ENCODE data around the gene TFB1M.

Gene TFB1M

GRCh38 chr6:155291291-155291690 lies 23.0 kb downstream of the TFB1M start:
- H3K14ac ChIP-seq (ENCODE audit: low read length in 2 of 2) = no peak overlapping the region
- H4K91ac ChIP-seq (ENCODE audit: low read length) = no peak overlapping the region
- no peak overlapping the region for H2BK120ac ChIP-seq (ENCODE audit: low read depth, low read length)
- H3K23ac ChIP-seq (ENCODE audit: low read length in 2 of 2) = no peak overlapping the region
- H3K27me3 ChIP-seq (ENCODE audit: control insufficient read depth in 1 of 2, insufficient read depth in 1 of 2, low read length in 2 of 2) = no peaks in the 10 kb centered on the region
- H2AK5ac ChIP-seq (ENCODE audit: low read length, severe bottlenecking) = no peak overlapping the region
- H3K4me1 ChIP-seq (ENCODE audit: control insufficient read depth, insufficient read depth, low read depth, low read length) = peaks cover 6% of the 10 kb centered on the region
- H4K8ac ChIP-seq (ENCODE audit: low read length) = no peak overlapping the region
- no peak overlapping the region for H3K4me3 ChIP-seq (ENCODE audit: insufficient read depth in 1 of 2, low read depth in 1 of 2, low read length in 2 of 2)
- no peaks in the 10 kb centered on the region for H3K9me3 ChIP-seq (ENCODE audit: control insufficient read depth, low read length)
- H3K36me3 ChIP-seq (ENCODE audit: control insufficient read depth in 1 of 2, insufficient read depth in 2 of 2, low read depth in 1 of 2, low read length in 2 of 2) = peaks cover 5 to 33% of the 10 kb centered on the region in 2 experiments
- no peak overlapping the region for H2BK5ac ChIP-seq (ENCODE audit: low read depth, low read length, poor library complexity, severe bottlenecking)
- no peak overlapping the region for H3K27ac ChIP-seq (ENCODE audit: low read length, poor library complexity, severe bottlenecking)
- DNase-seq = no peak
- peaks cover 15% of the 10 kb centered on the region for H3K79me1 ChIP-seq (replicated peaks; ENCODE audit: low read length, poor library complexity, severe bottlenecking)
- H3K18ac ChIP-seq (ENCODE audit: low read depth in 1 of 2, low read length in 2 of 2) = no peak overlapping the region
- H2BK12ac ChIP-seq (ENCODE audit: low read length in 2 of 2) = no peak overlapping the region
- no peak overlapping the region for H2AFZ ChIP-seq (ENCODE audit: low read depth, low read length)
- H3K4me2 ChIP-seq (ENCODE audit: low read length, poor library complexity, severe bottlenecking) = no peak overlapping the region
- H3K4ac ChIP-seq (ENCODE audit: low read depth in 1 of 2, low read length in 2 of 2) = peak overlapping the region in 1 of 2 experiments; percentile 43
- H2BK15ac ChIP-seq (ENCODE audit: low read depth, poor library complexity, severe bottlenecking) = no peak overlapping the region
- no peak overlapping the region for H3K9ac ChIP-seq (ENCODE audit: low read length)
- WGBS = 69% methylated on average over 3 of the region's 3 CpGs

GRCh38 chr6:155290491-155290890 lies 23.8 kb downstream of the TFB1M start:
- WGBS = 100% methylated on average over 4 of the region's 5 CpGs
- Histone ChIP-seq H2AK5ac (ENCODE audit: low read length, severe bottlenecking) (no peak overlapping the region), H3K18ac (ENCODE audit: low read depth in 1 of 2, low read length in 2 of 2) (no peak overlapping the region), H3K23ac (ENCODE audit: low read length in 2 of 2) (no peak overlapping the region), H3K27ac (ENCODE audit: low read length, poor library complexity, severe bottlenecking) (no peak overlapping the region), H3K27me3 (ENCODE audit: control insufficient read depth in 1 of 2, insufficient read depth in 1 of 2, low read length in 2 of 2) (no peaks in the 10 kb centered on the region), H3K4me3 (ENCODE audit: insufficient read depth in 1 of 2, low read depth in 1 of 2, low read length in 2 of 2) (no peak overlapping the region), H2BK12ac (ENCODE audit: low read length in 2 of 2) (no peak overlapping the region), H3K9ac (ENCODE audit: low read length) (no peak overlapping the region), H4K8ac (ENCODE audit: low read length) (no peak overlapping the region), H3K4me2 (ENCODE audit: low read length, poor library complexity, severe bottlenecking) (no peak overlapping the region), H3K79me1 (replicated peaks; ENCODE audit: low read length, poor library complexity, severe bottlenecking) (peaks cover 15% of the 10 kb centered on the region), H3K9me3 (ENCODE audit: control insufficient read depth, low read length) (no peaks in the 10 kb centered on the region), H2BK15ac (ENCODE audit: low read depth, poor library complexity, severe bottlenecking) (no peak overlapping the region), H2BK120ac (ENCODE audit: low read depth, low read length) (no peak overlapping the region), H2AFZ (ENCODE audit: low read depth, low read length) (no peak overlapping the region), H3K4me1 (ENCODE audit: control insufficient read depth, insufficient read depth, low read depth, low read length) (peaks cover 6% of the 10 kb centered on the region), H3K36me3 (ENCODE audit: control insufficient read depth in 1 of 2, insufficient read depth in 2 of 2, low read depth in 1 of 2, low read length in 2 of 2) (peaks cover 5 to 27% of the 10 kb centered on the region in 2 experiments), H2BK5ac (ENCODE audit: low read depth, low read length, poor library complexity, severe bottlenecking) (no peak overlapping the region), H3K4ac (ENCODE audit: low read depth in 1 of 2, low read length in 2 of 2) (no peak overlapping the region), H3K14ac (ENCODE audit: low read length in 2 of 2) (no peak overlapping the region), H4K91ac (ENCODE audit: low read length) (no peak overlapping the region)
- no peak for DNase-seq

GRCh38 chr6:155287762-155288161 lies 26.5 kb downstream of the TFB1M start:
- no peak overlapping the region for H3K18ac ChIP-seq (ENCODE audit: low read depth in 1 of 2, low read length in 2 of 2)
- 100% methylated on average over 1 of the region's 2 CpGs for WGBS
- no peak for DNase-seq
- no peak overlapping the region for H3K27ac ChIP-seq (ENCODE audit: low read length, poor library complexity, severe bottlenecking)
- H2BK120ac ChIP-seq (ENCODE audit: low read depth, low read length) = no peak overlapping the region
- H2AK5ac ChIP-seq (ENCODE audit: low read length, severe bottlenecking) = no peak overlapping the region
- H4K91ac ChIP-seq (ENCODE audit: low read length) = no peak overlapping the region
- no peak overlapping the region for H4K8ac ChIP-seq (ENCODE audit: low read length)
- no peak overlapping the region for H3K9ac ChIP-seq (ENCODE audit: low read length)
- peaks cover 14% of the 10 kb centered on the region for H3K79me1 ChIP-seq (replicated peaks; ENCODE audit: low read length, poor library complexity, severe bottlenecking)
- no peaks in the 10 kb centered on the region for H3K9me3 ChIP-seq (ENCODE audit: control insufficient read depth, low read length)
- H2BK5ac ChIP-seq (ENCODE audit: low read depth, low read length, poor library complexity, severe bottlenecking) = no peak overlapping the region
- H3K27me3 ChIP-seq (ENCODE audit: control insufficient read depth in 1 of 2, insufficient read depth in 1 of 2, low read length in 2 of 2) = no peaks in the 10 kb centered on the region
- peaks cover 6% of the 10 kb centered on the region for H3K4me1 ChIP-seq (ENCODE audit: control insufficient read depth, insufficient read depth, low read depth, low read length)
- H3K14ac ChIP-seq (ENCODE audit: low read length in 2 of 2) = no peak overlapping the region
- no peak overlapping the region for H2BK12ac ChIP-seq (ENCODE audit: low read length in 2 of 2)
- H2AFZ ChIP-seq (ENCODE audit: low read depth, low read length) = no peak overlapping the region
- H3K23ac ChIP-seq (ENCODE audit: low read length in 2 of 2) = no peak overlapping the region
- peaks cover 5 to 38% of the 10 kb centered on the region in 2 experiments for H3K36me3 ChIP-seq (ENCODE audit: control insufficient read depth in 1 of 2, insufficient read depth in 2 of 2, low read depth in 1 of 2, low read length in 2 of 2)
- H2BK15ac ChIP-seq (ENCODE audit: low read depth, poor library complexity, severe bottlenecking) = no peak overlapping the region
- H3K4me2 ChIP-seq (ENCODE audit: low read length, poor library complexity, severe bottlenecking) = no peak overlapping the region
- no peak overlapping the region for H3K4ac ChIP-seq (ENCODE audit: low read depth in 1 of 2, low read length in 2 of 2)
- H3K4me3 ChIP-seq (ENCODE audit: insufficient read depth in 1 of 2, low read depth in 1 of 2, low read length in 2 of 2) = no peak overlapping the region

- Histone ChIP-seq H3K4me2 (ENCODE audit: low read length, poor library complexity, severe bottlenecking) (no peak overlapping the region), H3K9ac (ENCODE audit: low read length) (no peak overlapping the region), H3K9me3 (ENCODE audit: control insufficient read depth, low read length) (no peaks in the 10 kb centered on the region), H2AFZ (ENCODE audit: low read depth, low read length) (no peak overlapping the region), H4K8ac (ENCODE audit: low read length) (no peak overlapping the region), H2BK15ac (ENCODE audit: low read depth, poor library complexity, severe bottlenecking) (no peak overlapping the region), H2BK12ac (ENCODE audit: low read length in 2 of 2) (no peak overlapping the region), H3K4me3 (ENCODE audit: insufficient read depth in 1 of 2, low read depth in 1 of 2, low read length in 2 of 2) (no peak overlapping the region), H4K91ac (ENCODE audit: low read length) (no peak overlapping the region), H3K27me3 (ENCODE audit: control insufficient read depth in 1 of 2, insufficient read depth in 1 of 2, low read length in 2 of 2) (no peaks in the 10 kb centered on the region), H2BK120ac (ENCODE audit: low read depth, low read length) (no peak overlapping the region), H3K27ac (ENCODE audit: low read length, poor library complexity, severe bottlenecking) (no peak overlapping the region), H3K4me1 (ENCODE audit: control insufficient read depth, insufficient read depth, low read depth, low read length) (no peaks in the 10 kb centered on the region), H3K18ac (ENCODE audit: low read depth in 1 of 2, low read length in 2 of 2) (no peak overlapping the region), H3K4ac (ENCODE audit: low read depth in 1 of 2, low read length in 2 of 2) (no peak overlapping the region), H2AK5ac (ENCODE audit: low read length, severe bottlenecking) (no peak overlapping the region), H3K79me1 (replicated peaks; ENCODE audit: low read length, poor library complexity, severe bottlenecking) (peaks cover 6% of the 10 kb centered on the region), H2BK5ac (ENCODE audit: low read depth, low read length, poor library complexity, severe bottlenecking) (no peak overlapping the region), H3K23ac (ENCODE audit: low read length in 2 of 2) (no peak overlapping the region), H3K36me3 (ENCODE audit: control insufficient read depth in 1 of 2, insufficient read depth in 2 of 2, low read depth in 1 of 2, low read length in 2 of 2) (peaks cover 3 to 50% of the 10 kb centered on the region in 2 experiments), H3K14ac (ENCODE audit: low read length in 2 of 2) (no peak overlapping the region)
- WGBS = no CpG with 5 or more reads among the region's 4 CpGs
- DNase-seq = no peak
These were observed 29.5 kb downstream of the TFB1M start for GRCh38 chr6:155284775-155285174.

All from mesenchymal stem cell (in vitro differentiated cells and primary cell).